ENCODE results near the gene TBX2. TPM values are rescaled to one million over a fixed set of nuclear protein-coding genes. Genes with fewer than 3 reads are reported as not detected.
"Not testable (repeated sequence)": the region's sequence is repeated elsewhere in the genome, so short reads cannot be mapped to it uniquely, and the experiment has no call there.

The TBX2 gene
- total RNA-seq, 1 donor from 2014 or later, result 9.8 TPM

DNA sequence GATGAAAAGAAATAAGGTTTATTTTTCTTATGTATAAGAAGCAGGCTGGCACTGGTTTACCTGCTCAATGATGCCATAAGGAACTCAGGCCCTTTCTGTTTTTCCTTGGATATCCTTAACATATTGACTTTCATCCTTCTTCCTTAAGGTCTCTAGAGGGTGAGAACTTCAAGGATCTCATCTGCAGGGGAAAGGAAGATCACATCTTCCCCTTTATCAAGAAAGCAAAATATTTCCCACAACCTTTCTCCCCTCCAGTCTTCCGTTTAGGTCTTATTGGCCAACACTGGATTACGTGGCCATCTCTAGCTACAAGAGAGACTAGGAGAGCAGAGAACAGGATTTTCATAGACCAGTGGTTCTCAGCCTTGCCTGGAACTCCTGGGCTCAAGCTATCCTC is 48.4 kb downstream of the TBX2 start:
- Histone ChIP-seq H3K27me3 (peaks cover 9% of the 10 kb centered on the region), H3K9me3 (no peaks in the 10 kb centered on the region), H3K27ac (no peak overlapping the region), H3K4me1 (peaks cover 29% of the 10 kb centered on the region), H3K36me3 (no peaks in the 10 kb centered on the region), H3K4me3 (no peak overlapping the region)
- DNase-seq (ENCODE audit: extremely low spot score in 2 of 2), result no peak
- intact Hi-C loops (cut with DNase I), result no loop called here
- TF ChIP-seq POLR2A (IDR thresholded peaks at IDR 0.05) (no peak), POLR2AphosphoS5 (IDR thresholded peaks at IDR 0.05; ENCODE audit: insufficient read depth in 1 of 2, low read depth in 1 of 2) (no peak)
- TF ChIP-seq, protein P1, sequence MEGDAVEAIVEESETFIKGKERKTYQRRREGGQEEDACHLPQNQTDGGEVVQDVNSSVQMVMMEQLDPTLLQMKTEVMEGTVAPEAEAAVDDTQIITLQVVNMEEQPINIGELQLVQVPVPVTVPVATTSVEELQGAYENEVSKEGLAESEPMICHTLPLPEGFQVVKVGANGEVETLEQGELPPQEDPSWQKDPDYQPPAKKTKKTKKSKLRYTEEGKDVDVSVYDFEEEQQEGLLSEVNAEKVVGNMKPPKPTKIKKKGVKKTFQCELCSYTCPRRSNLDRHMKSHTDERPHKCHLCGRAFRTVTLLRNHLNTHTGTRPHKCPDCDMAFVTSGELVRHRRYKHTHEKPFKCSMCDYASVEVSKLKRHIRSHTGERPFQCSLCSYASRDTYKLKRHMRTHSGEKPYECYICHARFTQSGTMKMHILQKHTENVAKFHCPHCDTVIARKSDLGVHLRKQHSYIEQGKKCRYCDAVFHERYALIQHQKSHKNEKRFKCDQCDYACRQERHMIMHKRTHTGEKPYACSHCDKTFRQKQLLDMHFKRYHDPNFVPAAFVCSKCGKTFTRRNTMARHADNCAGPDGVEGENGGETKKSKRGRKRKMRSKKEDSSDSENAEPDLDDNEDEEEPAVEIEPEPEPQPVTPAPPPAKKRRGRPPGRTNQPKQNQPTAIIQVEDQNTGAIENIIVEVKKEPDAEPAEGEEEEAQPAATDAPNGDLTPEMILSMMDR (IDR thresholded peaks at IDR 0.05), result no peak

GRCh38 chr17:61449140-61449539 is 49.5 kb downstream of the TBX2 start:
- intact Hi-C loops (cut with DNase I); H3K4me3 ChIP-seq; H3K9me3 ChIP-seq; H3K27ac ChIP-seq; H3K36me3 ChIP-seq; H3K27me3 ChIP-seq; DNase-seq (ENCODE audit: extremely low spot score in 2 of 2): not testable (repeated sequence)
- H3K4me1 ChIP-seq, result peaks cover 21% of the 10 kb centered on the region

DNA sequence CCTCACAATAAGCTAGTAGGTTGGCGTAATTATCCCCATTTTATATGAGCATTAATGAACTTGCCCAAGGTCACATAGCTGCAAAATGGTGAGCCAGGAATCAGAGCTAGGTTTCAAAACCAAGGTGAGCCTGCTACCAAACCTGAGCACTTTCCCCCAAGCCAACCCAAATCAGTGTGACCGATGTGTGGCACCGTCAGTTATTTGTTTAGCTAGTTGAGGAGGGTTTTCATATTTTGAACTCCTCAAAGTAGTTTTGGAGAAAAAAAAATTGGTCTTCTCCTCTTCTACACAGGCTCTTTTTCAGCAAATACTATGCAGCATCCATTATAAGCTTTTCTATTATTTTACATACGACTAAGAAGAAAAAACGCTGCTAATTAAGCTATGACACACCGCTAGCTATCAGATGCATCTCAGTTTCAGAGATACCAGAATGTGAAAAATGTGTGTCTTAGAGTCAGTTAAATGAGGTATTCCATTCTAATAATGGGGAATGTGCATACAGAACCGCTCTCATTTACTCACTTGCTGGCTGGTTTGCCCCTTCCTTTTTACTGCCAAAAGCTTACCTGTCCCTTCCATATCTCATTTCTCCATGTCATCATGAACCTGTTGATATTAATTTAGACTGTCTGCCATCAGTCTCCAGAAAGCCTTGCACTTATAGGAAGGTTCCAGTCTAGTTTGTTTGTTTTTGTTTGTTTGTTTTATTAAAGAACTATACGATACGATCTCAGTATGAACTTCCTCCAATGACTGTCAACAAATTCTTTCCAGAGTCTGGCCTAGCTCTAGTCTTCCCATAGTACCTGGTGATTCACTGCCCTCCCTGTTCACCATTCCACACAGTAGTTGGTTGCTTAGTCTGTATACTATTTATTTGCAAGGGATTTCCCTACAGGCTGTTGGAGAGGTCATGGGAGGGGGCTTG is 50.3 kb downstream of the TBX2 start:
- DNase-seq (ENCODE audit: extremely low spot score in 2 of 2), result no peak
- H3K36me3 ChIP-seq, result no peaks in the 10 kb centered on the region
- TF ChIP-seq POLR2A (IDR thresholded peaks at IDR 0.05) (no peak), POLR2AphosphoS5 (IDR thresholded peaks at IDR 0.05; ENCODE audit: insufficient read depth in 1 of 2, low read depth in 1 of 2) (no peak)
- TF ChIP-seq, protein P1 (IDR thresholded peaks at IDR 0.05), result no peak
- no peak overlapping the region for H3K4me3 ChIP-seq
- intact Hi-C loops (cut with DNase I), result no loop called here
- H3K27me3 ChIP-seq, result peaks cover 17% of the 10 kb centered on the region
- H3K27ac ChIP-seq, result no peak overlapping the region
- peaks cover 21% of the 10 kb centered on the region for H3K4me1 ChIP-seq
- no peaks in the 10 kb centered on the region for H3K9me3 ChIP-seq

DNA sequence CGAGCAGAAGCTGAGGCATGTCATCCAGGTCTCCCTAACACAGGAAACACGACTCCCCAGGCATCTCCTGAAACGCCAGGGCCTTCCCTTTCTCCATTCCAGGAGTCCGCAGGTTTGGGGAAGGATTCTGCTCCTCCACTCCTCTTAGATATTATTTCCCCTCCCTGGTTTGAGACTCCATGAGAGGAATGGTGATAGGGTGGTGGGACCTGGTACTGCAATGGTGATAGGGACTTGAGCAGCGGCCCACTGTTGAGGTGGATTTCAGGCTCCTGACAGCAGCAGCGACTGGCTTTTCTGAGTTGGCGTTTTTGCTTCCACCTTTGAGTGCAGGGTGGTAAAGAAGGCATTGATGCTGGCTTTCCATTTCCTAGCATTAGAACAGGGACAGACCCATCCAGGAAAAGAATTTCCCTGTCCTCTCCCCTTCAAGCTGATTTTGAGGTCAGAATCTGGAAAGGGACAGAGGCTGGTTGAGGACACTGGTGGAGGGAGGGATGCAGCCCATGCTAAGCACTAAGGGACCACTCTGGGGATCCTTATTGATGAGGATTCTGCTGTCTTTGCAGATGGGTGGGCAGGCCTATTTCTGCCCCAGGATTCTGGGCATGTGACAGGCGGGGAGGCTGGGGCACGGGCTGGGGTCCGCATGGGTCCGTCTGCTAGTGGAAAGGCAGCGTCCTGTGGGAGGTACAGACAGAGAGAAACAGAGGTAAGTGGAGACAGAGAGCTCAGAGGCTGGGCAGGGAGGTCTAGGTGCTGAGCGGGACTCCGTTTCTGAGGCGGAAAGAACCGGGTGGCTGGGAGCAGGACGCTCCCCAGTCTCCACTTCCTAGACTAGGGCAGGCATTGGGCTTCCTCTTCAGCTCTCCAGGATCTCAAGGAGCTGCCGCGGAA is 51.2 kb downstream of the TBX2 start:
- H3K27me3 ChIP-seq, result peaks cover 22% of the 10 kb centered on the region
- no peaks in the 10 kb centered on the region for H3K36me3 ChIP-seq
- no peaks in the 10 kb centered on the region for H3K9me3 ChIP-seq
- H3K27ac ChIP-seq, result no peak overlapping the region
- TF ChIP-seq, protein P1 (IDR thresholded peaks at IDR 0.05), result no peak
- TF ChIP-seq POLR2AphosphoS5 (IDR thresholded peaks at IDR 0.05; ENCODE audit: insufficient read depth in 1 of 2, low read depth in 1 of 2) (no peak), POLR2A (IDR thresholded peaks at IDR 0.05) (no peak)
- peaks cover 23% of the 10 kb centered on the region for H3K4me1 ChIP-seq
- no peak overlapping the region for H3K4me3 ChIP-seq
- intact Hi-C loops (cut with DNase I), result no loop called here
- no peak for DNase-seq (ENCODE audit: extremely low spot score in 2 of 2)

GRCh38 chr17:61451538-61452300 is 52.1 kb downstream of the TBX2 start:
- Histone ChIP-seq H3K27me3 (peaks cover 22% of the 10 kb centered on the region), H3K9me3 (no peaks in the 10 kb centered on the region), H3K27ac (no peak overlapping the region), H3K4me1 (peaks cover 23% of the 10 kb centered on the region), H3K36me3 (no peaks in the 10 kb centered on the region), H3K4me3 (peak overlapping the region; percentile 26 to 44)
- DNase-seq (ENCODE audit: extremely low spot score in 2 of 2), result no peak
- TF ChIP-seq POLR2A (IDR thresholded peaks at IDR 0.05), result no peak
- TF ChIP-seq, protein P1 (IDR thresholded peaks at IDR 0.05), result no peak
- no peak for TF ChIP-seq POLR2AphosphoS5 (IDR thresholded peaks at IDR 0.05; ENCODE audit: insufficient read depth in 1 of 2, low read depth in 1 of 2)
- intact Hi-C loops (cut with DNase I), result no loop called here
